PC-3 (cell line): ENCODE data around the gene PACSIN1.

ENCODE experiments used
- EZH2 ChIP-seq: fragments of 300-600 bp; sonication (generic); IDR thresholded peaks from one replicate; pipeline ENCODE4 v1.6.1; 2017; ENCODE audit warnings: antibody characterized with exemption, mild to moderate bottlenecking, low read length; ENCODE audit not compliant: unreplicated experiment
- EZH2phosphoT487 ChIP-seq: fragments of 300-600 bp; sonication (generic); IDR thresholded peaks from 2 replicates; pipeline ENCODE4 v1.6.1; 2018; ENCODE audit warnings: mild to moderate bottlenecking, antibody characterized with exemption, low read length, borderline replicate concordance
- TF ChIP-seq, protein P1 (sequence below): fragments of 300-600 bp; sonication (generic); conservative IDR thresholded peaks from 2 replicates; pipeline ENCODE4 v1.5.1; 2017; ENCODE audit warnings: antibody characterized with exemption, low read depth, mild to moderate bottlenecking, low read length

DNA sequence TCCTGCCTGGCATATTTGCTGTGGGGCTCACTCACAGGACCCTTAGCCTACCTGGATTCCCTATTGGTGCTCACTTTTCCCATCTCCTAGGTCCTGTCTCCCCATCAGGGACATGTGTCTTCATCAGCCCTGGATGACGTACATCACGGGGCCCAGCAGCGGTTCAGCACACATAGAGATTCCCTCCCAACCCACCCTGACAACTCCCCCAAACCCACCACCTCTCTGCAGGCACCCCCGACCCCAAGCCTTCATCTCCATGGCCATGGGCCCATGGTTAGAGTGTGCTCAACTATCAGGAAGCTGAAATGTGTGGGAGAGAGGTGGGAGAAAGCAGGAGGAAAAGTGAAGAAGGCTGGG, 115.7 kb downstream of the PACSIN1 start:
- TF ChIP-seq, protein P1, sequence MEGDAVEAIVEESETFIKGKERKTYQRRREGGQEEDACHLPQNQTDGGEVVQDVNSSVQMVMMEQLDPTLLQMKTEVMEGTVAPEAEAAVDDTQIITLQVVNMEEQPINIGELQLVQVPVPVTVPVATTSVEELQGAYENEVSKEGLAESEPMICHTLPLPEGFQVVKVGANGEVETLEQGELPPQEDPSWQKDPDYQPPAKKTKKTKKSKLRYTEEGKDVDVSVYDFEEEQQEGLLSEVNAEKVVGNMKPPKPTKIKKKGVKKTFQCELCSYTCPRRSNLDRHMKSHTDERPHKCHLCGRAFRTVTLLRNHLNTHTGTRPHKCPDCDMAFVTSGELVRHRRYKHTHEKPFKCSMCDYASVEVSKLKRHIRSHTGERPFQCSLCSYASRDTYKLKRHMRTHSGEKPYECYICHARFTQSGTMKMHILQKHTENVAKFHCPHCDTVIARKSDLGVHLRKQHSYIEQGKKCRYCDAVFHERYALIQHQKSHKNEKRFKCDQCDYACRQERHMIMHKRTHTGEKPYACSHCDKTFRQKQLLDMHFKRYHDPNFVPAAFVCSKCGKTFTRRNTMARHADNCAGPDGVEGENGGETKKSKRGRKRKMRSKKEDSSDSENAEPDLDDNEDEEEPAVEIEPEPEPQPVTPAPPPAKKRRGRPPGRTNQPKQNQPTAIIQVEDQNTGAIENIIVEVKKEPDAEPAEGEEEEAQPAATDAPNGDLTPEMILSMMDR = no peak
- TF ChIP-seq EZH2phosphoT487 = no peak
- TF ChIP-seq EZH2 = no peak
